Measurements from ENCODE around the gene SHISA6.

Gene SHISA6

GRCh38 chr17:11545696-11546095, 304.7 kb downstream of the SHISA6 start:
- DNase-seq, result no peak

DNA sequence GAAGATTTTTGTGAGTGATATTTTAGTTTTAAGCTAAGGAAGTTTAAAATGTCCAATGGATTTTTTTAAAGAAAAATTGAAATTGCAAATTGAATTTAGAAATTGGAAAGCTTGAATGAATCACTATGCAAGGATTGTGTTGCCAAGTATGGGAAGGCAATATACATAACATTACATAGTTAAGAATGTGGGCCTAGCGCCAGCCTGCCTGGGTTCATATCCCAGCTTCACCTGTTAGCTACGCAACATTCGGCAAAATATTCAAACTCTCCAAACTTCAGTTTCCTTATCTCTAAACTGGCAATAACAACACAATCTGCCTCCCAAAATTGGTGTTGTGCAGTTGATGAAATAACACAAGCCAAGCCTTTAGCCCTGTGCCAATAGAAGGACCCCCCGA, 306.8 kb downstream of the SHISA6 start:
- no peak for DNase-seq

DNA sequence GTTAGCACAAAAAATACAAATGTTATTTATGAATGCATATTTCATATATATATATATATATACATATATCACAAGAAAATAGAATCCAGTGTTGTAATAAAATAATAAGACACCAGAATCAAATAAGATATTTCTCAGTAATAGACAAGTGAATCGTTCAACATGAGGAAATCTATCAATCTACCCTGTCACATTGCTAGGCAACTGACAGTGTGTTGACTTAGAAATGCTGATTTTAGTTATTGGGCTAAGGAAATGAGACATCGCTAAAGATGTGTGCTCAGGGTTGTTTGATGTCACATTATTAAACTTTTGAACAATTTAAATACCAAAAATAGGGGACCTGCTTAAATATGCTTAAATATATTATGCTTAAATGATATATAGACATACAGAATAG, 307.4 kb downstream of the SHISA6 start:
- no peak for DNase-seq

DNA sequence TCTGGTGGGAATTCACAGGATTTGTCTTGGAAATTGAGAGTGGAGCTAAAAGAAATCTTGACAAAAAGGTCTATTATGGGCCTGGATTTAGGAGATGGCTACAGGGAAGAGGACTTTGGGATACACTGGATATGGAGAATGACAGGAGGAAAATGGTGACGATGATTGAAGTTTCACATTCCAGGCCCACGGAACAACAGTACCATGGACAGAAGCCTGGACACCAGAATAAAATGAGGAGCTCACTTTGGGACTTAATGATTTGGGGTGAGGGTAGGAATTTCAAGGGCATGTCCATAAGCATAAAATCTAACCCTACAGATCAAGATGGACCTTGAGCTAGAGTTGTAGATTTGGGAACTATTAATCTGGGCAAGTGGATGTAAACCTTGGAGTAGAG, 309.4 kb downstream of the SHISA6 start:
- no peak for DNase-seq

GRCh38 chr17:11551442-11551841, 310.4 kb downstream of the SHISA6 start:
- no peak for DNase-seq

DNA sequence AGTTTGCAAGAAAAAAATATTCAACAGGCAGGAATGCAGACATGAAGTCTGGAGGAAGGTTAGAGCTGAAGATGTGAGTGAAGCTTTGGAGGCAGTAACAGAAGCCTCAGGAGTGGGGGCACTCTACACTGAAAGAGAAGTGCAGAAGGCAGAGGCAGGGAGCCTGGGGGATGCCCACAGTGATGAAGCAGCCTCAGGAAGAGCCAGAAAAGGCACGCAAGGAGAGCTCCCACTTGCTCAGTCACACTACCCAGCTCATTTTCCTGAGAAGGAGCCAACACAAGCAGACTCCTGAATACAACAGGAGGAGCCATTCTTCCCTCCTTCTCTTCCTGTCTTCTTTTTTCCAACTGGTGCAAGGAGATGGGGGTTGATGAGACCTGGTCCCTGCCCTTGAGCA, 312.1 kb downstream of the SHISA6 start:
- no peak for DNase-seq

DNA sequence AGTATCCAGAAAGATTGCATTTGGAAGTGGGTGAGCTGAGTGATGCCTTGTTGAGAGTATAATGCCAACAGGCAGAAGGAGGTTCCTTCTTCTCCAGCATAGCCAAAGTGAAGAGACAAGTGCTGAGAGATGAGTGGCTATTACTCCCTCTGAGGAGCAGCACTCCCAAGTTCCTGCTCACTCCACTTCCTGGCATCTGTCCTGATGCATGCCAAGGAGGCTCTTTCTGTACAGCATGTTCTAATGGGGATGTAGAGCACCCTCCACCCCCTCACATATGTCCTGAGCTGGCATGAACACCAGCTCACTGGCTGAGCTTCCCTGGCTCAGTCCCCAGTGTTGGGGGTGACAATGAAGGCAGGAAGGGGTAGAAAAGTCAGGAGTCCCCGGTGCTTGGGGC, 313.0 kb downstream of the SHISA6 start:
- DNase-seq, result no peak

DNA sequence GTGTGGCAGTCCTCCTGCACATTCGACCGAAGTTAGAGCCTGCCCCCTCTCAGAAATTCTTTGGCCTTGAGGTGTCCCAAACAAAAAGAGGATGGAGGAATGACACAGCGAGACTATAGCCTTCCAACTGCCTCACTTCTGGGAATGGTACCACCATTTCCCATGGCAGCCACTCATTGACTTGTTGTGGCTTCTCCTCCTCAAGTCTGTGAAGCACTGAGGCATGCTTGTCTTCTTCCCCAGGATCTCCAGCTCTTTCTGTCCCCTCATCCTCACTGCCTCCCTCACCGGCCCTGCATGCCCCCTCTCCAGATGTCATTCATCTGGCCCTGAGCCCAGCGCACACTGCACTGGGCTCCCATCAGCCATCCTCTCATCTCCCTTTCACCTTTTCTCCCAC, 313.5 kb downstream of the SHISA6 start:
- DNase-seq, result no peak

- DNase-seq, result no peak
These were observed 314.5 kb downstream of the SHISA6 start for GRCh38 chr17:11555530-11555929.

- DNase-seq, result no peak
These were observed 316.9 kb downstream of the SHISA6 start for GRCh38 chr17:11557727-11558452.

DNA sequence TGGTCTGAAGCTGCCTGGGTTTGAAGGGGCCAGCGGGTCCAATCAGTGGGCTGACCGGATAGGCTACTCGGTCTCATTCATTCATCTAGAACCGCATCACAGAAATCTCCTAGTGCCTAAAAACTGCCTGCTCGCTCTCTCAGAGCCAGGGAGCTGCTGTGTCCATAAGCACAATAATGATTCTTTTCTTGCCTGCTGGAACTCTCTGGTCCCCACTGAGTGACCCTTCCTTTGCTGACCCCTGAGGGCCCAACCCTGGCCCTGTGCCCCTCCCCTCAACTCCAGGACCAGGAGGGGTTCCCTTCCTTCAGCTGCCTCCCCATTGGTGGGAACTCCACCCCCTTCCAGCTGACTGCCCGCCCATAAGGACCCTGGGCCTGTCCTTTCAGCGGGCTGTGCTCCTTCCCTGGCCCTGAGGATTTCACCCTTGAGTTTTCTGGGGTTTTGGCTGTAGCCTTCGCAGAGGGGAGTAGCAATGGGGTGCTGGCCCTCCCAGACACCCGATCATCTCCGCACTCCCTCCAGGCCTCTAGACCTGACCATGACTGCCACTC, 317.7 kb downstream of the SHISA6 start:
- no peak for DNase-seq

DNA sequence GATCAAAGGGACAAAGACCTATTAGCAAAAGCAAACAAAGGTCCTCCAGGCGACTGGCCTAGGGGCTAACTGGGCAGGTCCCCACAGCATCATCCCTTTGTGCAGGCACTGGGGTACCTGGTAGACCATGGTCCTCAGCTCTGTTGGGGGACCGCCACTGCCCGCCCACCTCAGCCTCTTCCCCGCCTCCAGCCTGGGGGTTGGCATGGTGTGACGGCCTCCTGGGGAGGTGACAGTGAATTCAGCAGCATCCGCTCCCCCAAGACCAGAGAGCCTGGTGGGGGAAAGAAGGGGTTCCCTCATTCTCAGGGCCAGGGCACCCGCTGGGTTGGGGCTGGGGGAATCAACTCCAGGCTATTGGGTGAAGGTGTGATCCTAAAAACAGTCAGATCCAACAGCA, 318.6 kb downstream of the SHISA6 start:
- DNase-seq, result no peak

- no peak for DNase-seq
These were observed 320.3 kb downstream of the SHISA6 start for GRCh38 chr17:11561281-11561680.

DNA sequence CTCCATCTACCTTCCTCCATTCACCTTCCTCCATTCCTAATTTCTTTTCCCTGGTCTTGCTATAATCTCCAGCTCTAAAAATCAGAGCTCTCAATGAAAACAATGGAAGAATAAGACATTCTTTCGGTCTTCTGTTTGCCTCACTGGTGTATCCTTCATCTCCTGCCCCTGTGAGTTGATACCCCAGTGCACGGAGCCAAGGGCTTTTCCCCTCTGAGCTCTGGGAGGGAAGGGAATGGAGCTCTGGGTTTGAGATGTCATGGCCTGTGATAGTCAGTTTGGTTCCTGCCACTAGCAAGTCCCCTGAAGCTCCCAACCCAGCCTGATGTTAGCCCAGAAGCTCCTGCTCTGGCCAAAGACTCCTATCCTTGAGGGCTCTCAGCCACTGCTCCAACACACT, 320.7 kb downstream of the SHISA6 start:
- no peak for DNase-seq

- no peak for DNase-seq
These were observed 323.8 kb downstream of the SHISA6 start for GRCh38 chr17:11564589-11565380.

DNA sequence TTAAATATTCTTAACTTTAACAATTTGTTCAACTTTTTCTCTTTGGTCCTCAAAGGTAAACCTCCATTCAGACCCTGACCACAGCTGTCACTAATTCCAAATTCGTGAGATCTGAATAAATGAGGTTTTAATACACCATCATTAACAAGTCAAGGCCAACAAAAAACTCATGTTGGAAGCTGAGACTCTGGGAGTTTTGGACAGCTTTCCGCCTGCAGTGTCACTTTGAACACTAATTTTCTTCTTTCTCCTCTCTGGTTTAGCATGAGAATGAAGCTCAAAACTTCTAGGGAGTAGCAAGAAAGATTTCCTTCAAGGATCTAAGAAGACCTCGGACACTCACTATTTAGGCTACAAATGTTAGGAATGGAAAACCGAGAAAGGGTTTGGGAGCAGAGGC, 324.6 kb downstream of the SHISA6 start:
- DNase-seq, result no peak

- DNase-seq, result no peak
These were observed 338.0 kb downstream of the SHISA6 start for GRCh38 chr17:11578998-11579397.

GRCh38 chr17:11580677-11581076, 339.7 kb downstream of the SHISA6 start:
- no peak for DNase-seq

DNA sequence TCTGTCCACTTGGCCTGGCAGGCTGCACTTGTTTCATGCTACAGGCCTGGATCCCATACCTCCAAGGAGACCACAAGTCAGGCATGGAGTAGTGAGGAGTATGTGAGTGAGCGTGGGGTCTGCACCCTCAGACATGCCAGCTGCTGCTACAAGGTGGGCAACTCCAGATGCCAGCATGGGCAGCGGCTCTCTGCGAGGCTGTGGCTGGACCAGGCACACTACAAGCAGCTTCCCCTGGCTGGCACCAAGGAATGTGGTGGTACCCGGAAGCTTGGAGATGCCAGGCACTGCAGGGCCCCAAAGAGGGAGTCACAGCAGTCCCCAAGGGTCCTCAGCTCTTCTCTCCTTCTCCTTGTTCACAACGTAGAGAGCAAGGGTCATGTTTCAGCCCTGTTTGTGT, 341.2 kb downstream of the SHISA6 start:
- DNase-seq, result no peak

DNA sequence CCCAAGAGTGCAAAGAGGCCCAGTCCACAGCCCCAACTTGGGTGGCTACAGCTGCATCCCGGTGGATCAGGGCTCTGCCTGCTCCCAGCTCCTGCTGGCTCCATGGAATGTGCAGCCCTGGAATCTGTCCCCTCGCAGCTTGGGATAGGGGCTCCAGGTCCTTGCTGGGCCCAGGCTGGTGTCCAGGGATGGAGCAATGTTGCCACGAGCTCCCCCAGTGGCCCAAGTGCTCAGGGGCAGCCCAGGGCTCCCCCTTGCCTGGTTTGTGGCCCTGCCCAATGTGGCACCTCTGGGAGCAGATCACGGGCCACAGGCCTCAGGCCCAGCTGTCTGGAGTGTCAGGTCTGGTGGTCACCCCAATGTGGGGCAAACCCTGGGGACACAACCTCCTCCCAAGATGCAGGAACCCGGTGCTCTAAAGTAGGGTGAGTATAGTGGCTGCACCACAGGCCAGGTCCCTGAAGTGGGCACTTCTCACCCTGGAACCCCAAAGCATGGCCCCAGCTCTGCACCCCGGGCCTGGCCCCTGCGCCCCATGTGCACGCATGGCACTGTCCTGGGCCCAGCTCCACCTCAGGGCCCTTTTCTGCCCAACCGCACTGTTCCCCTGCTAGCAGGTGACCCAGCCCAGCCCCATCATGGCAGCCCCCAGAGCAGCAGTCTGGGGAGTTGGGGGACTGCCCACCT, 342.4 kb downstream of the SHISA6 start:
- DNase-seq, result no peak

GRCh38 chr17:11589716-11590115, 348.7 kb downstream of the SHISA6 start:
- no peak for DNase-seq

GRCh38 chr17:11598274-11599221, 357.5 kb downstream of the SHISA6 start, which contains the start of gene DNAH9:
Gene DNAH9, plus strand, starts transcription at chr17:11598470. Its CDS starts 29 bp downstream, at chr17:11598499.
- no peak for DNase-seq
